RWPE2 (cell line): ENCODE results near the gene CERS6.

ENCODE experiments used
- ATAC-seq: fragments of 200-7000 bp; cut with Tn5 transposase; 3 replicates; pipeline ENCODE4 v1.9.1; 2021; ENCODE audit warnings: low read depth
- DNase-seq: peaks from one replicate; pipeline ENCODE4 v3.0.0-alpha.2; 2020; ENCODE audit warnings: low spot score
- H3K27ac ChIP-seq: fragments of 450-650 bp; 2 replicates; pipeline ENCODE4 v1.5.1; 2017; ENCODE audit warnings: mild to moderate bottlenecking; ENCODE audit not compliant: poor library complexity, severe bottlenecking
- H3K27me3 ChIP-seq: fragments of 250-450 bp; sonication (Bioruptor Pico); 2 replicates; pipeline ENCODE4 v1.5.1; 2021; ENCODE audit warnings: mild to moderate bottlenecking, moderate library complexity; ENCODE audit not compliant: insufficient read depth, poor library complexity, severe bottlenecking
- H3K36me3 ChIP-seq: fragments of 250-450 bp; sonication (Bioruptor Pico); 2 replicates; pipeline ENCODE4 v1.5.1; 2020; ENCODE audit warnings: low read depth, mild to moderate bottlenecking, moderate library complexity
- H3K4me1 ChIP-seq: fragments of 250-450 bp; sonication (Bioruptor Pico); 2 replicates; pipeline ENCODE4 v1.5.1; 2021; ENCODE audit warnings: mild to moderate bottlenecking, moderate library complexity; ENCODE audit not compliant: insufficient read depth, poor library complexity, severe bottlenecking
- H3K4me3 ChIP-seq: fragments of 250-450 bp; sonication (Bioruptor Pico); 2 replicates; pipeline ENCODE4 v1.5.1; 2021; ENCODE audit warnings: mild to moderate bottlenecking, moderate library complexity; ENCODE audit not compliant: severe bottlenecking
- H3K9me3 ChIP-seq: fragments of 250-450 bp; sonication (Bioruptor Pico); 2 replicates; pipeline ENCODE4 v1.5.1; 2021; ENCODE audit warnings: mild to moderate bottlenecking, moderate library complexity; ENCODE audit not compliant: severe bottlenecking
- CTCF ChIP-seq: fragments of 450-650 bp; IDR thresholded peaks from one replicate; pipeline ENCODE4 v1.5.1; 2017; ENCODE audit warnings: mild to moderate bottlenecking, moderate library complexity; ENCODE audit not compliant: poor library complexity, severe bottlenecking

Gene CERS6

GRCh38 chr2:168639018-168639417 lies 182.9 kb downstream of the CERS6 start:
- H3K36me3 ChIP-seq, result no peaks in the 10 kb centered on the region
- ATAC-seq (no peak), DNase-seq (no peak)
- no peak overlapping the region for H3K4me3 ChIP-seq
- H3K9me3 ChIP-seq, result no peaks in the 10 kb centered on the region
- H3K27ac ChIP-seq, result no peak overlapping the region
- H3K27me3 ChIP-seq, result no peaks in the 10 kb centered on the region
- no peaks in the 10 kb centered on the region for H3K4me1 ChIP-seq
- no peak for TF ChIP-seq CTCF

- no peaks in the 10 kb centered on the region for H3K9me3 ChIP-seq
- no peaks in the 10 kb centered on the region for H3K36me3 ChIP-seq
- H3K4me1 ChIP-seq, result no peaks in the 10 kb centered on the region
- TF ChIP-seq CTCF, result no peak
- no peak for ATAC-seq
- no peak overlapping the region for H3K27ac ChIP-seq
- no peak for DNase-seq
- H3K27me3 ChIP-seq, result no peaks in the 10 kb centered on the region
- H3K4me3 ChIP-seq, result no peak overlapping the region
These were observed 183.4 kb downstream of the CERS6 start for GRCh38 chr2:168639441-168639898.

- no peaks in the 10 kb centered on the region for H3K4me1 ChIP-seq
- H3K27me3 ChIP-seq, result no peaks in the 10 kb centered on the region
- ATAC-seq, result no peak
- no peaks in the 10 kb centered on the region for H3K36me3 ChIP-seq
- no peaks in the 10 kb centered on the region for H3K9me3 ChIP-seq
- no peak overlapping the region for H3K27ac ChIP-seq
- no peak for TF ChIP-seq CTCF
- no peak overlapping the region for H3K4me3 ChIP-seq
- no peak for DNase-seq
These were observed 184.0 kb downstream of the CERS6 start for GRCh38 chr2:168640039-168640438.

GRCh38 chr2:168641636-168642035 lies 185.6 kb downstream of the CERS6 start:
- Histone ChIP-seq H3K4me1 (no peaks in the 10 kb centered on the region), H3K27me3 (no peaks in the 10 kb centered on the region), H3K9me3 (no peaks in the 10 kb centered on the region), H3K36me3 (no peaks in the 10 kb centered on the region), H3K27ac (no peak overlapping the region), H3K4me3 (no peak overlapping the region)
- TF ChIP-seq CTCF, result no peak
- no peak for DNase-seq
- ATAC-seq, result no peak

- ATAC-seq (no peak), DNase-seq (no peak)
These were observed 186.8 kb downstream of the CERS6 start for GRCh38 chr2:168642873-168643272.

More at GRCh38 chr2:168642873-168643272, 186.8 kb downstream of the CERS6 start:
- Histone ChIP-seq H3K36me3 (no peaks in the 10 kb centered on the region), H3K4me3 (no peak overlapping the region), H3K9me3 (no peaks in the 10 kb centered on the region), H3K27me3 (no peaks in the 10 kb centered on the region), H3K4me1 (no peaks in the 10 kb centered on the region), H3K27ac (no peak overlapping the region)
- no peak for TF ChIP-seq CTCF
